SK-N-SH treated with all-trans-retinoic acid at 6 μM for 48 hours (cell line): ENCODE measurements around the gene AOC3.

Experiments
- ATAC-seq: fragments of 200-7000 bp; cut with Tn5 transposase; 3 replicates; pipeline ENCODE4 v1.9.1; 2020; ENCODE audit warnings: mild to moderate bottlenecking, moderate library complexity
- ARNTL ChIP-seq: fragments of 450-650 bp; formaldehyde crosslinking; IDR thresholded peaks from 2 replicates; pipeline ENCODE4 v1.5.0; 2020; ENCODE audit warnings: low read depth, mild to moderate bottlenecking, moderate library complexity, borderline replicate concordance
- BACH2 ChIP-seq: fragments of 250-450 bp; sonication (Bioruptor Pico); IDR thresholded peaks from 2 replicates; pipeline ENCODE4 v1.9.0; 2021; ENCODE audit warnings: mild to moderate bottlenecking, borderline replicate concordance
- CSDC2 ChIP-seq: fragments of 250-450 bp; sonication (Bioruptor Pico); IDR thresholded peaks from 2 replicates; pipeline ENCODE4 v1.5.0; 2020; ENCODE audit warnings: mild to moderate bottlenecking, moderate library complexity
- CSRNP3 ChIP-seq: fragments of 250-450 bp; sonication (Bioruptor Pico); IDR thresholded peaks from 2 replicates; pipeline ENCODE4 v1.5.1; 2021; ENCODE audit warnings: mild to moderate bottlenecking, moderate library complexity
- GLIS3 ChIP-seq: fragments of 250-450 bp; sonication (Bioruptor Pico); IDR thresholded peaks from 2 replicates; pipeline ENCODE4 v1.5.0; 2020; ENCODE audit warnings: mild to moderate bottlenecking, moderate library complexity
- ISL1 ChIP-seq: fragments of 250-450 bp; sonication (Bioruptor Pico); IDR thresholded peaks from 2 replicates; pipeline ENCODE4 v2.1.2; 2022; ENCODE audit warnings: mild to moderate bottlenecking, moderate library complexity
- PATZ1 ChIP-seq: fragments of 250-450 bp; sonication (Bioruptor Pico); IDR thresholded peaks from 2 replicates; pipeline ENCODE4 v1.8.0; 2020; ENCODE audit warnings: mild to moderate bottlenecking, moderate library complexity, borderline replicate concordance
- POU6F1 ChIP-seq: fragments of 250-450 bp; sonication (Bioruptor Pico); IDR thresholded peaks from 2 replicates; pipeline ENCODE4 v1.8.0; 2021; ENCODE audit warnings: low read depth, mild to moderate bottlenecking, moderate library complexity, borderline replicate concordance
- PPARA ChIP-seq: fragments of 250-450 bp; sonication (Bioruptor Pico); IDR thresholded peaks from 2 replicates; pipeline ENCODE4 v1.5.0; 2020; ENCODE audit warnings: mild to moderate bottlenecking, borderline replicate concordance
- RARB ChIP-seq: fragments of 250-450 bp; sonication (Bioruptor Pico); IDR thresholded peaks from 2 replicates; pipeline ENCODE4 v1.8.0; 2021; ENCODE audit warnings: mild to moderate bottlenecking, moderate library complexity
- SNAI2 ChIP-seq: fragments of 250-450 bp; sonication (Bioruptor Pico); IDR thresholded peaks from 2 replicates; pipeline ENCODE4 v1.5.0; 2020; ENCODE audit warnings: mild to moderate bottlenecking, moderate library complexity
- TCF4 ChIP-seq: fragments of 250-450 bp; sonication (Bioruptor Pico); IDR thresholded peaks from 2 replicates; pipeline ENCODE4 v1.8.0; 2021; ENCODE audit warnings: mild to moderate bottlenecking, moderate library complexity, borderline replicate concordance
- ZC3H10 ChIP-seq: fragments of 250-450 bp; sonication (Bioruptor Pico); IDR thresholded peaks from 2 replicates; pipeline ENCODE4 v1.5.1; 2021; ENCODE audit warnings: mild to moderate bottlenecking, moderate library complexity
- ZFP3 ChIP-seq: fragments of 250-450 bp; sonication (Bioruptor Pico); IDR thresholded peaks from 2 replicates; pipeline ENCODE4 v1.5.0; 2020; ENCODE audit warnings: mild to moderate bottlenecking, moderate library complexity
- ZFP30 ChIP-seq: fragments of 450-650 bp; formaldehyde crosslinking; IDR thresholded peaks from 2 replicates; pipeline ENCODE4 v1.5.0; 2022; ENCODE audit warnings: mild to moderate bottlenecking, moderate library complexity
- ZNF565 ChIP-seq: fragments of 450-650 bp; formaldehyde crosslinking; conservative IDR thresholded peaks from 2 replicates; pipeline ENCODE4 v1.5.0; 2020; ENCODE audit warnings: low read depth, mild to moderate bottlenecking, moderate library complexity
- ZNF70 ChIP-seq: fragments of 450-650 bp; formaldehyde crosslinking; IDR thresholded peaks from 2 replicates; pipeline ENCODE4 v1.5.0; 2020; ENCODE audit warnings: mild to moderate bottlenecking, moderate library complexity
- ZNF8 ChIP-seq: fragments of 450-650 bp; formaldehyde crosslinking; IDR thresholded peaks from 2 replicates; pipeline ENCODE4 v1.5.0; 2020; ENCODE audit warnings: mild to moderate bottlenecking, moderate library complexity
- TF ChIP-seq, protein P1 (sequence below): fragments of 250-450 bp; sonication (Bioruptor Pico); IDR thresholded peaks from 2 replicates; pipeline ENCODE4 v1.5.0; 2020; ENCODE audit warnings: mild to moderate bottlenecking, moderate library complexity
- TF ChIP-seq, protein P2 (sequence below): fragments of 250-450 bp; sonication (Bioruptor Pico); IDR thresholded peaks from 2 replicates; pipeline ENCODE4 v1.5.1; 2020; ENCODE audit warnings: low read depth, mild to moderate bottlenecking, moderate library complexity

Gene AOC3

DNA sequence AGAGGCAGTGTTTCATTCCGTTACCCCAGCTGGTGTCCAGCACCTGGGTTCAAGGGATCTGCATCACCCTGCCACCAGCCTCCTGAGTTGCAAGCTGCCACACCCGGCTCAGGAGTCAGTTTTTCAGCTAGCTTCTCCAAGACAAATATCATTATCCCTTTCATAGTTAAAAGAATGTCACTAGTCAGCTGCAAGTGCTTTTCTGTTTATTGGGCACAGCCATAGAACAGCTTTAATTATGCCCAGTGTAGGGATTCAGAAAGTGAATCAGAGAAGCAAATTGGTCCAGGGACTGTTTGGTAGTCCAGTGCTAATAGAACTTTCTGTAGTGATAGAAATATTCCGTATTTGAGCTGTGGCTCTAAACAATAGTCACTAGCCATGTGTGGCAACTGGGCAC is 2.9 kb upstream of the AOC3 start:
- ATAC-seq: no peak
- TF ChIP-seq POU6F1 (CRISPR knock-in tag) (no peak), RARB (no peak), PPARA (CRISPR knock-in tag) (no peak), BACH2 (no peak), ZFP30 (CRISPR knock-in tag) (no peak), ZNF70 (CRISPR knock-in tag) (no peak), ZNF8 (CRISPR knock-in tag) (no peak), CSRNP3 (no peak), ZC3H10 (no peak), ZFP3 (no peak), CSDC2 (CRISPR knock-in tag) (no peak)
- TF ChIP-seq, protein P1, sequence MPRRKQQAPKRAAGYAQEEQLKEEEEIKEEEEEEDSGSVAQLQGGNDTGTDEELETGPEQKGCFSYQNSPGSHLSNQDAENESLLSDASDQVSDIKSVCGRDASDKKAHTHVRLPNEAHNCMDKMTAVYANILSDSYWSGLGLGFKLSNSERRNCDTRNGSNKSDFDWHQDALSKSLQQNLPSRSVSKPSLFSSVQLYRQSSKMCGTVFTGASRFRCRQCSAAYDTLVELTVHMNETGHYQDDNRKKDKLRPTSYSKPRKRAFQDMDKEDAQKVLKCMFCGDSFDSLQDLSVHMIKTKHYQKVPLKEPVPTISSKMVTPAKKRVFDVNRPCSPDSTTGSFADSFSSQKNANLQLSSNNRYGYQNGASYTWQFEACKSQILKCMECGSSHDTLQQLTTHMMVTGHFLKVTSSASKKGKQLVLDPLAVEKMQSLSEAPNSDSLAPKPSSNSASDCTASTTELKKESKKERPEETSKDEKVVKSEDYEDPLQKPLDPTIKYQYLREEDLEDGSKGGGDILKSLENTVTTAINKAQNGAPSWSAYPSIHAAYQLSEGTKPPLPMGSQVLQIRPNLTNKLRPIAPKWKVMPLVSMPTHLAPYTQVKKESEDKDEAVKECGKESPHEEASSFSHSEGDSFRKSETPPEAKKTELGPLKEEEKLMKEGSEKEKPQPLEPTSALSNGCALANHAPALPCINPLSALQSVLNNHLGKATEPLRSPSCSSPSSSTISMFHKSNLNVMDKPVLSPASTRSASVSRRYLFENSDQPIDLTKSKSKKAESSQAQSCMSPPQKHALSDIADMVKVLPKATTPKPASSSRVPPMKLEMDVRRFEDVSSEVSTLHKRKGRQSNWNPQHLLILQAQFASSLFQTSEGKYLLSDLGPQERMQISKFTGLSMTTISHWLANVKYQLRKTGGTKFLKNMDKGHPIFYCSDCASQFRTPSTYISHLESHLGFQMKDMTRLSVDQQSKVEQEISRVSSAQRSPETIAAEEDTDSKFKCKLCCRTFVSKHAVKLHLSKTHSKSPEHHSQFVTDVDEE (CRISPR knock-in tag): no peak

GRCh38 chr17:42849031-42849430 is 2.0 kb upstream of the AOC3 start:
- no peak for ATAC-seq
- TF ChIP-seq, protein P2, sequence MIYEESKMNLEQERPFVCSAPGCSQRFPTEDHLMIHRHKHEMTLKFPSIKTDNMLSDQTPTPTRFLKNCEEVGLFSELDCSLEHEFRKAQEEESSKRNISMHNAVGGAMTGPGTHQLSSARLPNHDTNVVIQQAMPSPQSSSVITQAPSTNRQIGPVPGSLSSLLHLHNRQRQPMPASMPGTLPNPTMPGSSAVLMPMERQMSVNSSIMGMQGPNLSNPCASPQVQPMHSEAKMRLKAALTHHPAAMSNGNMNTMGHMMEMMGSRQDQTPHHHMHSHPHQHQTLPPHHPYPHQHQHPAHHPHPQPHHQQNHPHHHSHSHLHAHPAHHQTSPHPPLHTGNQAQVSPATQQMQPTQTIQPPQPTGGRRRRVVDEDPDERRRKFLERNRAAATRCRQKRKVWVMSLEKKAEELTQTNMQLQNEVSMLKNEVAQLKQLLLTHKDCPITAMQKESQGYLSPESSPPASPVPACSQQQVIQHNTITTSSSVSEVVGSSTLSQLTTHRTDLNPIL (CRISPR knock-in tag): no peak
- TF ChIP-seq CSRNP3 (no peak), RARB (no peak), BACH2 (no peak), ISL1 (CRISPR knock-in tag) (no peak), ARNTL (no peak), ZNF70 (CRISPR knock-in tag) (no peak), CSDC2 (CRISPR knock-in tag) (no peak), TCF4 (CRISPR knock-in tag) (no peak), ZNF8 (CRISPR knock-in tag) (no peak), GLIS3 (CRISPR knock-in tag) (no peak), ZNF565 (no peak)
- TF ChIP-seq, protein P1 (CRISPR knock-in tag): no peak

DNA sequence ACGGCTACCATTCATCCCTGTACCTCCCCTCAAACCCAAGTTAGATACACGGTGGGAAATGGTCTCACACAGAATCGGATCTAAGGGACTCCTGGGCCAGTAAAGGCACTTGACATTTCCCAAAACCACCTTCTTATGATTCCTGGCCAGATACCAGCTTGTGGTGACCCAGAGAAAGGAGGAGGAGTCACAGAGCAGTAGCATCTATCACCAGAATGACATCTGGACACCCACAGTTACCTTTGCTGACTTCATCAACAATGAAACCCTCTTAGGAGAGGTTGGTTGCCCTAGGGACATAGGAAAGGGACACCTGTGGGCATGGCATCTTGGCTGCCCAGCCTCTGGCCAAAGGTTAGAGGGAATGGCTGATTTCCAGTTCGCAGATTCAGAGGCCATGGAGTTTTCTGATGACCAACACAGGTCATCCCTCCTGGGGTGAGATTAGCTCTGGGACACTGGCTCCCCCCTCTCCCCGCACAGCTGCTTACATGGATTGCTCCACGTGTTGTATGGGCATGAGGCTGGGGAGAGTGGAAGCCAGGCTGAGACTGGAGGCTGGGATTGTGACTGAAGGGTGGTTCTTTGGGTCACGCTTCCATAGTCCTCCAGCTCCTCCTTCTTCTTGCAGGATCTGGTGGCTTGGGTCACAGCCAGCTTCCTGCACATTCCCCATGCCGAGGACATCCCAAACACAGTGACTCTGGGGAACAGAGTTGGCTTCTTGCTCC is 1.4 kb upstream of the AOC3 start:
- no peak for ATAC-seq
- TF ChIP-seq SNAI2 (CRISPR knock-in tag) (no peak), PATZ1 (no peak), ZFP30 (CRISPR knock-in tag) (no peak)
- TF ChIP-seq, protein P1 (CRISPR knock-in tag): no peak
